GM19351 (cell line): ENCODE measurements around the gene CLEC18B.
"Not testable (repeated sequence)": the region's sequence is repeated elsewhere in the genome, so short reads cannot be mapped to it uniquely, and the experiment has no call there.

ENCODE experiments used
- ATAC-seq: cut with Tn5 transposase; IDR thresholded peaks from one replicate; pipeline ENCODE4 v1.9.1; 2021; ENCODE audit warnings: mild to moderate bottlenecking, moderate library complexity; ENCODE audit not compliant: unreplicated experiment

CLEC18B gene

DNA sequence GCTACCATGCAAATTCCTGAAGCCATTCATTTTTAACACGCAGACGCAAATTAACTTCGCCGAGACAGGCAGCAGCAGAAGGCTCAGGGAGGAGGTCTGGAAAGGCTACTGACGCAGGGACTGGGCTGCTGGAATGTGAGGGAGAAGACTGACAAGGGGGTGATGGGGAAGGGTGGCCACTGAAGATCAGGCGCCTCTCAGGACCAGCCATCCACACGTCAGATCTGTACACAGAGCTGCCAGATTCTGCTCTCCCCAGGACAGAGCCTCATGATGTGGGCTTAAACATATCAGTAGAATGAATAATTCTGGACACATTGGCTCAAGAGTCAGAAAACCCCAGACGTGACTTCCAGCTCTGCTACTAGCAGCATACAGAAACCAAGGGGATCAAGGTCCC is 25.6 kb upstream of the CLEC18B start:
- ATAC-seq = no peak

DNA sequence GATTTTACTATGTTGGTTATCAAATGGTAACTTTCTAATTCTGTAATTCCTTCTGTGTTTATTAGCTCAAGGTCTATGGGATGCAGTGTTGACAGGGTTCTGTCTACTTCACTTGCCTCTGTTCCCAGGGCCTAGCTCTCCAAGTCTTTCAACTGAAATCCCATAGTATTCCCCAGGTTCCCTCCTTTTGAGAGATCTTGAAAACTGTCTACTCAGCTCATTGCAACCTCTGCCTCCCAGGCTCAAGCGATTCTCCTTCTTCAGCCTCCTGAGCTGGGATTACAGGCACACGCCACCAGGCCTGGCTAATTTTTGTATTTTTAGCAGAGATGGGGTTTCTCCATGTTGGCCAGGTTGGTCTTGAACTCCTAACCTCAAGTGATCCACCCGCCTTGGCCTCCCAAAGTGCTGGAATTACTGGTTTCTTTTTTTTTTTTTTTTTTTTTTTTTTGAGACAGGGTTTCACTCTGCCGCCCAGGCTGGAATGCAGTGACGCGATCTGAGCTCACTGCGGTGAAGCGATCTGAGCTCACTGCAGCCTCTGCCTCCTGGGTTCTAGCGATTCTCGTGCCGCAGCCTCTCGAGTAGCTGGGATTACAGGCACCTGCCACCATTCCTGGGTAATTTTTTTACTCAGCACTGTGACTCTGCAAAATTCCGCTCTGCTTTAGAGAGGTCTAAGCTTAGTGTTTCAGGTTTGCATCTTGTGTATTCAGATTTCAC is 22.5 kb upstream of the CLEC18B start:
- ATAC-seq = not testable (repeated sequence)

DNA sequence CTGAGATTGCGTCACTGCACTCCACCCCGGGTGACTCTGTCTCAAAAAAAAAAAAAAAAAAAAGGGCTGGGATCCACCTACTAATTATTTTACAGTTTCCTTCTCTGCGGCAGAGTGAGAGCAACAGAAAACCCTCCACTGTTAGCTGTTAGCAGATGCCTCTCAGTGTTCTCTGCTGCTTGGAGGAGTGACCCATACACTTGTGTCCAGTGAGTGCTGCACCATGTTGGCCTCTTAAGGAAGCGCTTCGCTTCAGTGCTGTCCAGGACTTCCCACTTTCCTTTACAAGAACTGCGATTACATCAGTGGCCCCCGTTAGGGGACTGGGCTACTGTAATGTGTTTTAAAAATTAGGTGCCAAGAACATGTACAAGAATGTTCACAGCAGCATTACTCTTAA is 18.4 kb upstream of the CLEC18B start:
- no peak for ATAC-seq

DNA sequence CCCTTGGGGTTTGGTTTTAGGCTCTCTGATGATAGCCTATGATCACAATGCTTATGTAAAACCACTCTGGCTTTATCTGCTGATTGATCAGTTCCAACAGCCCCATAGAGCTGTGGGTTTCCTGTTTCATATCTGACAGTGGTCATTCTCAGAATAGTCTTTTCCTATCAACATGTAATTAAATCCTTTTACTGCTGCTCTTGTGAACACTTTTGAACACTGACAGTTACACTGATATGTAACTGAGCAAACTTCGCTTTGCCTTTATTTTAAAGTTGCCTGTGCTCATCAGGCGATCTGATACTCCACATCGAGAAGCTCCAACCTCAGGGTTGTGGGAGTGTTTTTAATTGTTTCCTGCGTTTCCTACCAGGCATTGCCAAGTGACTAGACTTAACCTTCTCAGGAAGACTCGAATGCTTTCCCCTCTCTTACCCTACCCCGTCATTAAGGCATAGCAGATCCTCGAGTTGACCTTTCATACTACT is 17.3 kb upstream of the CLEC18B start:
- no peak for ATAC-seq

DNA sequence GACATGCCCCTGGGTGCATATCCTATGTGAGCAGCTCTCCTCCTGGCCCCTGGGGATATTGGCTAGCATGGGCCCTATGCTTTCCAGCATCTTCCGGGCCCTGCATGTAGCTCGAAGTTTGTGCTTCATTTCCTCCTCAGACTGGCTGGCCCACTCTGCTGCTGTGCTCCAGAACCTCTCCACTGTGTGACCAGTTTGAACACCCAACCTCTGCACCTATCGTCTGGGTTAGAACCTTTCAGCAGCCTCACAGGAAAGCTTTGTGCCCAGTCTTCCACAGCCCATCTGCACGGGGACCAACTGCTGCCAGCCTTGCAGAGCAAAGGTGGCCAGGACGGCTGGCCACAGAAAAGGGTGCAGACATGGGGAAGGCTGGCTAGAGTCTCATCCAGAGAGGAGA is 10.2 kb upstream of the CLEC18B start:
- no peak for ATAC-seq

DNA sequence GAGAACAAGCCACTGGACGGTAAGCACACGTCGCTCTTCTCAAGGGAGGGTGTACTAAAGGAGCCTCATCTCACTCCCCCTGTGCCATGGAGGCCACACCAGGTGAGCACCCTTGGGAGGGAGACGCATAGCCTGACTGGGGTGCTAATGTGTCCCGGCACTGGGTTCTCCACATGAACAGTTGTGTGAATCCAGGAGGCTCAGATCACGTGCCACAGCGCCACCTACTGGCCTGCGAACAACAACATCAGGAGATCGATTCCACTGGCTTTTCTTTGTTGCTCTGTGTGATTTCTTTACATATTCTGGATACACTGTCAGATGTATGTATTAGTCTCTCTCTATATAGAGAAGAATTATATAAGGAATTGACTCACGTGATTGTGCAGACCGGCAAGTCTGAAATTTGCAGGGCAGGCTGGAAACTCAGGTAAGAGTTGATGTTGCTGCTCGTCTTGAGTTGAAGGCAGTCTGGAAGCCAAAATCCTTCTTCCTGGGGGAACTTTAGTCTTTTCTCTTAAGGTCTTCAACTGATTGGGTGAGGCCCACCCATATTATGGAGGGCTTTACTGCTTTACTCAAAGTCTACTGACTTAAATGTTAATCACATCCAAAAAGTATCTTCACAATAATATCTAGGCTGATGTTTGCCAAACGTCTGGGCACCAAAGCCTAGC is 8.9 kb upstream of the CLEC18B start:
- peak; percentile 82 for ATAC-seq

DNA sequence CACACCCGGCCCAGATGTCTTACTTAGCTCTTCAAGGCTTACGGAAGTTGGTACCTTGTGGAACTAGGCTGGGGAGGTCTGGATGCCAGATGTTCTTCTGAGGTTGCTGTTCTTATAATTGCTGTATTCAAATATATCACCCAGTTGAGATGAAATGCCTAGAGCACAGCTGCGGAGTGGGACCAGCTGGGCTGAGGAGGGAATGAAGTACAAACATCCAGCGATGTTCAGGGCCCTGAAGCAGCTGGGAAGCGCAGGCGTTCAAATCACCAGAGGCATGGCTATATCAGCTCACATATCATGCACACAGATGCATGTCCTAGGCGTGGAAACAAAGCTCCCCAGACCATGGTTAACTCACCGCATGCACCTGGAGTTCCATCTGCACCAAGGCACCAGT is 7.2 kb upstream of the CLEC18B start:
- ATAC-seq = not testable (repeated sequence)

DNA sequence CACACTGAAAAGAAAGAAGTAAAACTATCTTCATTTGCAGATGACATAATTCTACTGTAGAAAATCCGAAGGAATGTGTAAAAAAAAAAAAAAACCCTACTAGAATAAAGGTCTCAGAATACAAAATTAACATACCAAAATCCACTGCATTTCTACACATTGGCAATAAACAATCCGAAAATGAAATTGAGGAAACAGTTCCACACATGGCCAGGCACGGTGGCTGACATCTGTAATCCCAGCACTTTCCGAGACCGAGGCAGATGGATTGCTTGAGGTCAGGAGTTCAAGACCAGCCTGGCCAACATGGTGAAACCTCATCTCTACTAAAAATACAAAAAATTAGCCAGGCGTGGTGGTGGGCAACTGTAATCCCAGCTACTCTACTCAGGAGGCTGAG is 4.5 kb upstream of the CLEC18B start:
- ATAC-seq = not testable (repeated sequence)

DNA sequence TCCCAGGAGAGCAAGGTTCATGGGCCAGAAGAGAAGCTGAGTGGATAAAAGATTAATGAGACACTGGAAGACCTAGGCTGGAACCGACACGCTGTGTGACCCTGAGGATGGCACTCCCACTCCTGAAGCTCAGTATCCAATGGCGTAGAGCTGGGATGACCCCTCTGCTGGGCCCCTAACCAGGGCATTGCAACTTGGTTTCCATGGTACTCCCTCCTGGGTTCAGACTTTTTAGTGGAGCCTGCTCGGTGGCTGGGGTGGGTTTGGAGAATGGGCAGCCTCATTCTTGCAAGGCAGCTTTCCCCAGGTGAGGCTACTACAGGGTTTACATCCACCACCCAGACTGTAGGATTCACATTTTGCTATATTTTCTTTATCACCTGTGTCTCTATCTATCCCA is 2.4 kb upstream of the CLEC18B start:
- not testable (repeated sequence) for ATAC-seq

DNA sequence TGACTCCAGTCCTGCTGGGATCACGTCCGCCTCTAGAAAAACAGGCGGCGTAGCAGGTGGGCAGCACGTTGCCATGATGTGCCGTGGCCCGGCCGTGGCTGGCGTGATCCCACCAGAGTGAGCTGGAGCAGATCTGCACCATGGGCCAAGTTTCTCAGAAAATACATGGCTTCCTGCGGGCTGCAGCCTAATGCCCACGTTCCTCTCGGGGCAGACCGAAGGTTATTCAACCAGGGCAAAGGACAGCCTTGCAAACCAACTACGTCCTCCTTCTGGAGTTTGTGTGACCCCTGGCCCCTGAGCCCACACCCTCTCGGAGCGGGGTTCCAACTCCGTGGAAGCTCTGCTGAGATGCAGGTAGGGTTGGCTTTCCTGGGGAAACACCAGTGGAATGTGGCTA is 808 bp upstream of the CLEC18B start:
- ATAC-seq = not testable (repeated sequence)

DNA sequence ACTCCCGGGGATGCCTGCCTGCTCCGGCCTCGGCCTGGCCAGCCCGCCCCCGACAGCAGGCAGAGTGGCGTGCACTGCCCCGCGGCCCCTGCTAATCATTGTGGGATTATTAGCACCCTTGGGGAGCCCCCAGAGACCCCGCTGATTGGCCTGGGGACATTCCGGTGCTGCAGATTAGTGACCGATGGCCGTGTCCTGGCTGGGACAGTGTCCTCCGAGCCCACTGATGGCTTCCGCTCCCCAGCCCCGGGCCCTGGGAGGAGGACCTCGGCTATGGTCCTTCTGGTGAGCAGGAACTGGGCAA is 156 bp upstream of the CLEC18B start:
- not testable (repeated sequence) for ATAC-seq

DNA sequence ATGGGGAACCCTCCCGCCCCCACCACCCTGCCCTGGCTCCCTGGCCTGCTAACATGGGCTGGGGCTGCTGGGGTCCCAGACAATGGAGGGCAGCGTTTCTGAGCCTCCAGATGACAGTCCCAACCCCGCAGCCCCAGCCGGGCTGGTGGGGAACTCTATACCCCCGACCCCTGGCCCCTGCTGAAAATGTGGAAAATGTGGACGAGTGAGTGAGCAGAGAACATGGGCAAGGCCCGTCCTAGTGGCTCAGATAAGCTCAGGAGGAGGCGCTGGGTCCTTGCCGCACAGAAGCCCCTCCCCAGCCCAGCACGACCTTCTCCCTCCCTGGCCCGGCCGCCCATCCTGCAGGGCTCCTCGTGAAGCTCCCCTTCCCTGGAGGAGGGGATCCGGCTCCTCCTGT is 1.5 kb downstream of the CLEC18B start:
- not testable (repeated sequence) for ATAC-seq

DNA sequence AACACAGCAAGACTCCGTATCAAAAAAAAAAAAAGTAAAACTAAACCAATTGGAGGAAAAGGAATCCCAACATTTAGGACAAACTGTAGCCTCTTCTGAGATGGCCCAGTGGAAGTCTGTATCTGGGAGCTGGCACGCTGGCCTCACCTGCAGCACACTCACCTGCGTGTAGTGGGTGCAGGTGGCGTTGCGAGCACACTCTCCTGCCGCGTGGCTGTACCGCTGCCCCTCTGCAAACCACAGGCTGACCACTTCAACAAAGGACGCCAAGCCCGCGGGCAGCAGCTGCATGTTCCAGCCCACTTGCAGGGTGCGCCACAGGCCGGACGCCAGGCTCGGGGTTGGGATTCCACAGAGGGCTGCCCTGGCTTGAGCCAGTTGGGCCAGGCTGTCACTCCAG is 3.4 kb downstream of the CLEC18B start:
- ATAC-seq = not testable (repeated sequence)

DNA sequence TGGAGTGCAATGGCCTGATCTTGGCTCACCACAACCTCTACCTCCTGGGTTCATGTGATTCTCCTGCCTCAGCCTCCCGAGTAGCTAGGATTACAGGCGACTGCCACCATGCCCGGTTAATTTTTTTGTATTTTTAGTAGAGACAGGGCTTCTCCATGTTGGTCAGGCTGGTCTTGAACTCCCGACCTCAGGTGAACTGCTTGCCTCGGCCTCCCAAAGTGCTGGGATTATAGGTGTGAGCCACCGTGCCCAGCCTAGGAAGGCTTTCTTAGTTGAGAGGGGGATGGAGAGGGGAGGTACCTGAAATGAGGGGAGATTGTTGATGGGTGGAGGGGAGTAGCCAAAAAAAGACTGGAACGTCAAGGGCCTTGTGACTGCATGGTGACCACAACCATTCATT is 7.4 kb downstream of the CLEC18B start:
- ATAC-seq = not testable (repeated sequence)

DNA sequence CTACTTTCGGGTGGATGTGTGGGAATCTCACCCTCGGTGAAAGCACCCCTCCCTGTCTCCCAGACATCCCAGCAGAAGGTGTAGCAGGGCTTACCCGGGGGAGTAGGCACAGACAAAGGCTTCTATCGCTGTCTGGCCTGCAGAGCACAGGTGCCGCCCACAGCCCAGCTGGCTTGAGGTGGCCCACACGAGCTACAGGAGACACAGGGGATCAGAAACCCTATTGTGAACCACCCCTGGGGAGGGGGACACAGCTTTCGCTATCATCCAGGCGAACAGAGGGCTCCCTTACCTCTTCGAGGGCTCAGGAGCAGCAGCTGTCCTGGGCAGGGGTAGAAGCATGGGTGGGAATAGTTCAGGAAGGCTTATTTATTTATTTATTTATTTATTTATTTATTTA is 7.8 kb downstream of the CLEC18B start:
- ATAC-seq = not testable (repeated sequence)

DNA sequence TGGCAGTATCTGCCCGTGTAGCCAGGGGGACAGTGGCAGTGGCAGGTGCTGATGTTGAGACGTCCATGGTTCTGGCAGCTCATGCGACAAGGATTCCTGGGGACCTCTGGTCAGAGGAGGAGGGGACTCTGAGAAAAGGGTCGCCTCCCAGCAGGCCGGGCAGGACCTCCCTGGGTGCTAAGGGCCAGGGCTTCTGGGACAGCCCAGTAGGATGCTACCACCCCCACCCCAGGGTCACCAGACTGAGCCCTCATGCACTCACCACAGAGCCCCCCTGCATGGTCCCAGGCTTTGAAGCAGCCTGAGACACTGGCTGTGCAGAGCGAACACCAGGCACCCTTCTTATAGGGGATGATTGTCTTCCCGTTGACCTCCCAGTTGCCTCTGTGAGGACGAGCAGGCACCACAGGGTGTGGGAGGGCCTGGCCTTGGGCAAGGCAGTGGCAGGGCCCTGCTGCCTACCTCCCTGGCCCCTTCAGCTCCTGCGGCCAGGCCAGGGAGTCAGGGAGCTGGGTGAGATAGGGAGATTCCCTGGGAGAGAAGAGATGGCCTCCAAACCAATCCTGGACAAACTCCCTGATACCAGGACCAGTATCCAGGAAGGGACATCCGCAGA is 8.4 kb downstream of the CLEC18B start:
- ATAC-seq = not testable (repeated sequence)

DNA sequence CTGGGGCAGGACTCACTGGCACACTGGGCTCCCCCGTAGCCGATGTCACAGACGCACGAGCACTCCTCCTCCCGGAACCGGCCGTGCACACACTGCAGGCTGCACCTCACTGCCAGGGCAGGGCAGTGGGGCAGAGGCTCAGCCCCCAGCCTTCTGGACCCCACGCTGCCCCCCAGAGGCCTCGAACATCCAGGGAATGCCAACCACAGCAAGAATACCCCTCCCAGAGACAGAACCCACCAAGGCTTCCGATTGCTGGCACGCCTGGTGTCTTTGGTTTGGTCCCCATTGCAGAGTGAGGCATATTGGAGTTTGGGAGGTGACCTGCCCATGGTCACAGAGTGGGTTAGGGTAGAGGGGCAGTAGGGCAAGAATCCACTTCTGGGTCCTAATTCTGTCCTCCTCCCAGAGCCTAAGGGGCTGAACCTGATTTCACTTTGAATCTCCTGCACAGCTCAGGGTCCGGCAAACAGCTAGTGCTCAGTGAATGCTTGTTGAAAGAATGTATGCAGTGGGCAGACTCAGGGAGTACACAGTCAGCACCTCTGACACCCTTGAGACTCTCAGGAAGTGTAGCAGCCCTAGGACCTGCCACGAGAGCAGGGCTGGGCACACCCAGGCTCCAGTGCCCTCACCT is 9.0 kb downstream of the CLEC18B start:
- ATAC-seq = not testable (repeated sequence)

DNA sequence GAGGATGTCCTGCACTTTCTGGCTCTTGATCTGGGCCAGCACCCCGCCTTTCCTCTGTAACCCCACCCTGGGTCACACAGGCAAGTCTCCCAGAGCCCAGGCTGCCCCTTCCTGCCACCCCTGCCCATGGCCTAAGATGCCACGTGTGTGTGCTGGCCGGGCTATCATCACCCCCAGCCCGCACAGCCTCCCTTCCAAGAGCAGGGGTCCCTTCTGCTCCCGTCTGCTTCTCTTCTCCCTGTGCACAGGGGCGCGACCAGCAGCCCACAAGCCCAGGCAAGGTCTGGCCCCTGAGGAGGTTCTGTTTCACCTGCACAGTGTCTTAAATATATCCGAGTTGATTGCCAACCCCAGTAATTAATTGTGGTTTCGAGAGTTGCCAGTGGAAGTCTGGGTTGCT is 10.3 kb downstream of the CLEC18B start:
- ATAC-seq = not testable (repeated sequence)

DNA sequence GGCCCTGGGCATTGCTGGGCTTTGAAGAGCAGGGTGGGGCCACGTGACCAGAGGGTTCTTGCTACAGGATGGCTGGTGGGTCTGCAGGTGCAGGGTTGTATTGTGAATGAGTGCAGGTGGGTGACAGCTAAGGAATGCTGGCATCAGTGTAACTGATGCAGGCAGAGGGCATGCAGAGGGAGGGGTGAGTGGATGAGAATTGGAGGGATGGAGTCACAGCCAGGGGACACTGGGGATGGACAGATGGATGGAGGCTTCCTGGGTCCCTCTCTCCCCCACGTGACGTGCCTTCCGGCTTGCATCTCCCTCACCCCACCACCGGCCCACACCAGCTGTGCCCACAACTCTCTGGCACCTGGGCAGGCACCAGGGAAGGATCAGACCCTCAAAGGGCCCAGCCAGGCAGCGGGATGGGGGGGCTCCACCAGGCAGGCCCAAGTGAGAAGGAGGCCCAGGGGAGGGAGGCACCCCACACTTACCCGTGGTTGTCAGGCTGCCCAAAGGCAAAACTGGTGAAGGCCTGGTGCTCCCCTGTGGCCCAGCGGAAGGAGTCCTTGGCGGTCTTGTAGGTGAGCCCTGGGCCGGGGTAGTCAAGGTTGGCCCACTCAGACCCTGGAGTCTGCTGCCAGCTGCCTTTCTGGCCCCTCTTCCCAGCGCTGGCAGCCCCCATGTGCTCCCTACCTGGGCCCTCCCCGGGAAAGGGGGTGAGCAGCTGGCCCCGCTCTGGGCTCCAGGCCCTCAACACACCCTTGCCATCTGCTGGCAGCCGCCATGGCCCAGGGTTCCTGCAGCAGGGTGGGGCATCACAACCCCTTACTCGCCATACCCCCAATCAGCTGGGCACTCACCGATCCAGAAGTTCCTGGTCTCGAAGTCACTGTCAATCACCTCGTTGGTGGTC is 11.0 kb downstream of the CLEC18B start:
- not testable (repeated sequence) for ATAC-seq

DNA sequence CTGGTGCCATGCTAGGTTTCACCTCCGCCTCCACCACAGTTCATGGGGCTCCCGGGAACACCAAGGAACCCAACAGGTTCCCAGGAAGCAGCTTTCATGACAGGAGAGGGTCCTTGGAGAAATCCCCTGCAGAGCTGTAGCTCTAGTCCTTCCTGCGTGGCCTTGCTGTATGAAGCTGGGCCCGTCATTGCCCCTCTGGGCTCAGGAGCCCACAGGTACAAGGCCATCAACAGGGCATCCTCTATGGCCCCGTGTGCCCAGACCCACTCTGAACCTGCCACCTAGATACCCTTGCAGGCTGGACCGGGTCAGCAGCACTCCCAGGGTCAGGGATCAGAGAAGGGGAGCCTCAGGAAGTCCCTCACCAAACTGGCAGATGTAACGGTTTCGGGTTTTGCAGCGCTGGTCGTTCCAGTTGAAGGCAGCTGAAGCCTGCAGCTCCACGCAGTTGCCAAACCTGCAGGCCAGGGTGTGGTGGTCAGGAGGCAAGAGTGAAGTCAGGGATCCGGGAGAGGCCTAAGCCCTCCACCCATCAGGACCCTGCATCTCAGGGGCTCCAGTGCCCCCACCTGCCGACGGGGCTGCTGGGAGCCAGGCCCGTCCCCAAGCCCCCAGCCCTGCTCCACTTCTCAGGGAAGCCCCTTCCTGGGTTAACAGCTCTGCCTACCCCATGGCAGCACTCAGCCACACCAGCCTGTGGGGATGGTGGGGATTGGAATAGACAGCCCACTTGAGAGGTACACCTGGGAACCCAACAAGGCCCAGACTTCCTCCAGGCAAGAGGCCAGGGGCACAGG is 11.9 kb downstream of the CLEC18B start:
- not testable (repeated sequence) for ATAC-seq
